Measurements from ENCODE around the gene EXOSC10. TPM values are rescaled to one million over a fixed set of nuclear protein-coding genes. Genes with fewer than 3 reads are reported as not detected.

The EXOSC10 gene
- polyA plus RNA-seq, 1 donor (not counting 4 experiments of a cell fraction or from before 2014, with no cell fraction given), result 61.2 TPM

DNA sequence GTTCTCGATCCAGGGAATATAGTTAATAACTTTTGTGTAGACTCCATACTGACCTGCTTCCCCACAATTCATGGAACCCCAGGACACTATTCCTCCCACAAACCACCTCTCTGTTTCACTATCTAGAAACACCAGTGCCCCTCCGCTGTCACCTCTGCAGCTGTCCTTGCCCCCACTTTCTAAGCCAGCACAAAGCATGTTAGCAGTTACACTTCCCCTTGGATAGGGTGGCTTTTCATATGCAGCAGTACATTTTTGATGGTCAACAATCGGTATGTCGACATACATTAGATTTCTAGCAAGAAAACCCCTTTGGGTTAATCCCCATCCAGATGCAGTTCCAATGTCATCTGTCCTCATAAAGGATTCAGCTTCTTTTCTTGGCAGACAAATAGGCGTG is 72.8 kb downstream of the EXOSC10 start:
- DNase-seq (ENCODE audit: low read depth, low spot score) (no peak), FAIRE-seq (no peak)
- Histone ChIP-seq H3K27ac (ENCODE audit: control insufficient read depth, insufficient read depth, low read length) (no peak overlapping the region), H3K4me2 (ENCODE audit: control insufficient read depth, extremely low read depth, insufficient read depth, low read depth, low read length) (no peak overlapping the region), H3K79me2 (ENCODE audit: control insufficient read depth, insufficient read depth, low read length) (peaks cover 11% of the 10 kb centered on the region), H2AFZ (ENCODE audit: control insufficient read depth, low read length) (no peak overlapping the region), H4K20me1 (ENCODE audit: control insufficient read depth, extremely low read depth, insufficient read depth, low read length) (peaks cover 7% of the 10 kb centered on the region), H3K9me3 (ENCODE audit: control insufficient read depth, low read depth, low read length) (no peaks in the 10 kb centered on the region), H3K9me1 (ENCODE audit: control insufficient read depth, extremely low read depth, insufficient read depth, low read length) (peaks cover 3% of the 10 kb centered on the region), H3K9ac (ENCODE audit: control insufficient read depth, extremely low read depth, insufficient read depth, low read length) (no peak overlapping the region), H3K4me3 (ENCODE audit: control insufficient read depth in 2 of 3, extremely low read depth in 1 of 3, insufficient read depth in 2 of 3, low read depth in 1 of 3, low read length in 3 of 3) (no peak overlapping the region), H3K27me3 (ENCODE audit: control insufficient read depth, extremely low read depth, insufficient read depth, low read length) (no peaks in the 10 kb centered on the region), H3K36me3 (ENCODE audit: control insufficient read depth in 2 of 2, extremely low read depth in 1 of 2, insufficient read depth in 2 of 2, low read length in 2 of 2) (peaks cover 11 to 36% of the 10 kb centered on the region in 2 experiments), H3K4me1 (ENCODE audit: control insufficient read depth, extremely low read depth, insufficient read depth, low read length) (peaks cover 16% of the 10 kb centered on the region)
- dilution Hi-C loops (cut with MboI; ENCODE audit: extremely low pct_ligation_motif_present, low sequenced_read_pairs), result no loop called here
- TF ChIP-seq, protein P1, sequence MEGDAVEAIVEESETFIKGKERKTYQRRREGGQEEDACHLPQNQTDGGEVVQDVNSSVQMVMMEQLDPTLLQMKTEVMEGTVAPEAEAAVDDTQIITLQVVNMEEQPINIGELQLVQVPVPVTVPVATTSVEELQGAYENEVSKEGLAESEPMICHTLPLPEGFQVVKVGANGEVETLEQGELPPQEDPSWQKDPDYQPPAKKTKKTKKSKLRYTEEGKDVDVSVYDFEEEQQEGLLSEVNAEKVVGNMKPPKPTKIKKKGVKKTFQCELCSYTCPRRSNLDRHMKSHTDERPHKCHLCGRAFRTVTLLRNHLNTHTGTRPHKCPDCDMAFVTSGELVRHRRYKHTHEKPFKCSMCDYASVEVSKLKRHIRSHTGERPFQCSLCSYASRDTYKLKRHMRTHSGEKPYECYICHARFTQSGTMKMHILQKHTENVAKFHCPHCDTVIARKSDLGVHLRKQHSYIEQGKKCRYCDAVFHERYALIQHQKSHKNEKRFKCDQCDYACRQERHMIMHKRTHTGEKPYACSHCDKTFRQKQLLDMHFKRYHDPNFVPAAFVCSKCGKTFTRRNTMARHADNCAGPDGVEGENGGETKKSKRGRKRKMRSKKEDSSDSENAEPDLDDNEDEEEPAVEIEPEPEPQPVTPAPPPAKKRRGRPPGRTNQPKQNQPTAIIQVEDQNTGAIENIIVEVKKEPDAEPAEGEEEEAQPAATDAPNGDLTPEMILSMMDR (optimal IDR thresholded peaks at IDR 0.05 in 1 of 3, IDR thresholded peaks at IDR 0.05 in 1 of 3, conservative IDR thresholded peaks at IDR 0.05 in 1 of 3; ENCODE audit: extremely low read depth in 1 of 3, insufficient read depth in 2 of 3, low read length in 3 of 3), result no peak
- TF ChIP-seq EZH2 (IDR thresholded peaks at IDR 0.05; ENCODE audit: low read length), result no peak

DNA sequence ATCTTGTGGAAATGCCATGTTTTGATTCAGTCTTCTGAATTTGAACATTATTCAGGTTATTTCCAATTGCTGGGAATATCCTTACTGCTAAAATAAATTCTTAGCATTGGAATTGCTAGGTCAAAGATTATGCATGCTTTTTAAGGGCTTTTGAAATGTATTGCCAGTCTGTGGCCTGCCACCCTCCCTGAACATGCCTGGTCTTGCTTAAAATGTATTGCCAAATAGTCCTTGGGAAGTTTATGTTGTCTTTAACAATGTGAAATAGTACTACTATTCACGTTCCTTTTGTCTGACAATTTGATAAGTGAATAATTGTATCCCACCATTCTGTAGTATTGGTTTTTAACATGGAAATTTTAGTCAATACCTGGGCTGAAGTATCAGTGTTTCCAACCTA is 73.6 kb downstream of the EXOSC10 start:
- DNase-seq (ENCODE audit: low read depth, low spot score) (no peak), FAIRE-seq (peak; percentile 46)
- no peak overlapping the region for H3K4me3 ChIP-seq (ENCODE audit: control insufficient read depth in 2 of 3, extremely low read depth in 1 of 3, insufficient read depth in 2 of 3, low read depth in 1 of 3, low read length in 3 of 3)
- no peaks in the 10 kb centered on the region for H3K27me3 ChIP-seq (ENCODE audit: control insufficient read depth, extremely low read depth, insufficient read depth, low read length)
- peaks cover 15% of the 10 kb centered on the region for H3K79me2 ChIP-seq (ENCODE audit: control insufficient read depth, insufficient read depth, low read length)
- H3K4me1 ChIP-seq (ENCODE audit: control insufficient read depth, extremely low read depth, insufficient read depth, low read length), result peaks cover 16% of the 10 kb centered on the region
- H3K36me3 ChIP-seq (ENCODE audit: control insufficient read depth in 2 of 2, extremely low read depth in 1 of 2, insufficient read depth in 2 of 2, low read length in 2 of 2), result peaks cover 18 to 43% of the 10 kb centered on the region in 2 experiments
- no peaks in the 10 kb centered on the region for H3K9me3 ChIP-seq (ENCODE audit: control insufficient read depth, low read depth, low read length)
- no peak overlapping the region for H3K27ac ChIP-seq (ENCODE audit: control insufficient read depth, insufficient read depth, low read length)
- no peak overlapping the region for H2AFZ ChIP-seq (ENCODE audit: control insufficient read depth, low read length)
- TF ChIP-seq, protein P1 (optimal IDR thresholded peaks at IDR 0.05 in 1 of 3, IDR thresholded peaks at IDR 0.05 in 1 of 3, conservative IDR thresholded peaks at IDR 0.05 in 1 of 3; ENCODE audit: extremely low read depth in 1 of 3, insufficient read depth in 2 of 3, low read length in 3 of 3), result no peak
- TF ChIP-seq EZH2 (IDR thresholded peaks at IDR 0.05; ENCODE audit: low read length), result no peak
- dilution Hi-C loops (cut with MboI; ENCODE audit: extremely low pct_ligation_motif_present, low sequenced_read_pairs), result no loop called here
- peaks cover 3% of the 10 kb centered on the region for H3K9me1 ChIP-seq (ENCODE audit: control insufficient read depth, extremely low read depth, insufficient read depth, low read length)
- no peak overlapping the region for H3K4me2 ChIP-seq (ENCODE audit: control insufficient read depth, extremely low read depth, insufficient read depth, low read depth, low read length)
- H3K9ac ChIP-seq (ENCODE audit: control insufficient read depth, extremely low read depth, insufficient read depth, low read length), result no peak overlapping the region
- peaks cover 7% of the 10 kb centered on the region for H4K20me1 ChIP-seq (ENCODE audit: control insufficient read depth, extremely low read depth, insufficient read depth, low read length)

Data from keratinocyte (primary cell).